IPS-15b (cell line): ENCODE data around the gene NDUFA13.

Experiments used
- H3K27me3 ChIP-seq: one replicate; pipeline ENCODE4 v1.6.1; 2013; ENCODE audit warnings: low read length; ENCODE audit not compliant: control insufficient read depth, insufficient read depth
- H3K36me3 ChIP-seq: one replicate; pipeline ENCODE4 v1.6.1; 2013; ENCODE audit warnings: low read length; ENCODE audit not compliant: control insufficient read depth, insufficient read depth
- H3K4me1 ChIP-seq: one replicate; pipeline ENCODE4 v1.6.1; 2013; ENCODE audit warnings: mild to moderate bottlenecking, low read length; ENCODE audit not compliant: control insufficient read depth, insufficient read depth
- H3K4me3 ChIP-seq: one replicate; pipeline ENCODE4 v1.5.1; 2013; ENCODE audit warnings: low read depth, low read length
- H3K9ac ChIP-seq: one replicate; pipeline ENCODE4 v1.6.1; 2013; ENCODE audit warnings: low read depth, mild to moderate bottlenecking, low read length
- H3K9me3 ChIP-seq: one replicate; pipeline ENCODE4 v1.6.1; 2013; ENCODE audit warnings: mild to moderate bottlenecking, low read length; ENCODE audit not compliant: control insufficient read depth, insufficient read depth

NDUFA13 gene

GRCh38 chr19:19548915-19549759 is 33.1 kb downstream of the NDUFA13 start:
- Histone ChIP-seq H3K9ac (no peak overlapping the region), H3K27me3 (no peaks in the 10 kb centered on the region), H3K4me3 (no peak overlapping the region), H3K36me3 (no peaks in the 10 kb centered on the region), H3K9me3 (no peaks in the 10 kb centered on the region), H3K4me1 (no peaks in the 10 kb centered on the region)

GRCh38 chr19:19549804-19550464 is 33.9 kb downstream of the NDUFA13 start:
- Histone ChIP-seq H3K9me3 (no peaks in the 10 kb centered on the region), H3K9ac (no peak overlapping the region), H3K36me3 (no peaks in the 10 kb centered on the region), H3K4me3 (no peak overlapping the region), H3K27me3 (no peaks in the 10 kb centered on the region), H3K4me1 (no peaks in the 10 kb centered on the region)

DNA sequence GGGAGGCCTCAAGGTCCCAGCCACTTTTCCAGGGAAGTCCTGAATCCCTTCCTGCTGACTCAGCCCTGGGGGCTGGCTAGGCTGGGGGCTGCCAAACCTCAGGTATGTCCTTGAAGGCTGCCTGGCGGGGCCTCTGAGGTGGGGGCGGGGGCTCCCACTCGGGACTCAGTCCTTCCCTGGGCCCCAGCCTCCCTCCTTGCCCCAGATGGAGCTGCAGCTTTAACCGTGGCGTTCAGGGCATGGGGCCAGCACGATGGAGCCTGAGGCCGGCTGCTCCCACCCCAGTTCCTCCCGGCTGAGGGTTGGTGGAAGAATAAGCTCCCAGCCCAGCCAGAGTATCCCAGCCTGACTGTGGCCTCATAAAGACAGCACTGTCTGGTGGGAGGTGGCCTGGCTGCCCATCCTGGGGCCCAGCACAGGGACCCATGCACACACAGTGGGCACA is 34.5 kb downstream of the NDUFA13 start:
- Histone ChIP-seq H3K4me1 (no peaks in the 10 kb centered on the region), H3K36me3 (no peaks in the 10 kb centered on the region), H3K4me3 (no peak overlapping the region), H3K9ac (no peak overlapping the region), H3K9me3 (no peaks in the 10 kb centered on the region), H3K27me3 (no peaks in the 10 kb centered on the region)

GRCh38 chr19:19550972-19551852 is 35.2 kb downstream of the NDUFA13 start:
- no peaks in the 10 kb centered on the region for H3K36me3 ChIP-seq
- no peak overlapping the region for H3K4me3 ChIP-seq
- no peaks in the 10 kb centered on the region for H3K4me1 ChIP-seq
- no peaks in the 10 kb centered on the region for H3K27me3 ChIP-seq
- H3K9ac ChIP-seq = no peak overlapping the region
- no peaks in the 10 kb centered on the region for H3K9me3 ChIP-seq

- no peaks in the 10 kb centered on the region for H3K36me3 ChIP-seq
Measured at GRCh38 chr19:19551853-19552192, 35.8 kb downstream of the NDUFA13 start.

DNA sequence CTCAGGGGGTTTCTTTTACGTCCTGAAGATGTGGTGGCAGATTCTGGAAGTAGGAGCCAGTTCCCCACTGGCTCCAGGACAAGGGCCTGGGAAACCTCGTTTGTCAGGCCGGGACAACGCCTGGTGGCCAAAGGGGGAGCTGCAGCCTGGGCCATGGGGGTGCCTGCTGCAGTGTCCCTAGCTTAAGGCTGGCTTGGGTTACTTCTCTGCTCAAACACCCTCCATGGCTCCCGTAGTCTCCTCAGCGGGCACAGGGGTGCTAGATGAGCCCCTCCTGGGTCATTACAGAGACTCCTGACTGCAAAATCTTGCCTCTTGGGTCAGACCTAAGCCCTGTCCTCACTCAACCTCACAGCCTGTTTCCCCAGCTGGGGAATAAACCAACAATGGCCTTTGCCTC is 36.8 kb downstream of the NDUFA13 start:
- Histone ChIP-seq H3K9ac (no peak overlapping the region), H3K27me3 (no peaks in the 10 kb centered on the region), H3K9me3 (no peaks in the 10 kb centered on the region), H3K4me3 (no peak overlapping the region), H3K36me3 (no peaks in the 10 kb centered on the region), H3K4me1 (no peaks in the 10 kb centered on the region)

More at GRCh38 chr19:19551853-19552192, 35.8 kb downstream of the NDUFA13 start:
- no peaks in the 10 kb centered on the region for H3K9me3 ChIP-seq
- H3K4me1 ChIP-seq = no peaks in the 10 kb centered on the region
- no peaks in the 10 kb centered on the region for H3K27me3 ChIP-seq
- no peak overlapping the region for H3K4me3 ChIP-seq
- no peak overlapping the region for H3K9ac ChIP-seq

DNA sequence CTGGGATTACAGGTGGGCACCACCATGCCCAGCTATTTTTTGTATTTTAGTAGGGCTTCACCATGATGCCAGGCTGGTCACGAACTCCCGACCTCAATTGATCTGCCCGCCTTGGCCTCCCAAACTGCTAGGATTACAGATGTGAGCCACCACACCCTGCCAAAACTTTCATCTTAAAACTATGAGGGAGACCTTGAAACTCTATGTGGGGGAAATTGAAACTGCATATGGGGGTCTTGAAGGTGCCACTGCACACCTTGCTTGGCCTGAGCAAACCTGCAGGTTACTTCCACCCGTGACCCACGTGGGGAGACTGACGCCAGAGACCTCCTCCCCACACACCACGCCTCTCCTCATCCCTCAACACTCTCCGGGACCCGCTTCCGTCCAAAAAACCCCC is 37.6 kb downstream of the NDUFA13 start:
- Histone ChIP-seq H3K9ac (no peak overlapping the region), H3K4me1 (no peaks in the 10 kb centered on the region), H3K4me3 (no peak overlapping the region), H3K9me3 (no peaks in the 10 kb centered on the region), H3K27me3 (no peaks in the 10 kb centered on the region), H3K36me3 (no peaks in the 10 kb centered on the region)

GRCh38 chr19:19554074-19555023 is 38.3 kb downstream of the NDUFA13 start:
- Histone ChIP-seq H3K9me3 (no peaks in the 10 kb centered on the region), H3K4me1 (no peaks in the 10 kb centered on the region), H3K4me3 (no peak overlapping the region), H3K27me3 (no peaks in the 10 kb centered on the region), H3K9ac (no peak overlapping the region), H3K36me3 (no peaks in the 10 kb centered on the region)

GRCh38 chr19:19558055-19558454 is 42.0 kb downstream of the NDUFA13 start:
- H3K27me3 ChIP-seq = no peaks in the 10 kb centered on the region
- no peak overlapping the region for H3K9ac ChIP-seq
- H3K36me3 ChIP-seq = no peaks in the 10 kb centered on the region
- no peak overlapping the region for H3K4me3 ChIP-seq
- H3K9me3 ChIP-seq = no peaks in the 10 kb centered on the region
- no peaks in the 10 kb centered on the region for H3K4me1 ChIP-seq

GRCh38 chr19:19558636-19559035 is 42.6 kb downstream of the NDUFA13 start:
- Histone ChIP-seq H3K9me3 (no peaks in the 10 kb centered on the region), H3K36me3 (no peaks in the 10 kb centered on the region), H3K4me3 (no peak overlapping the region), H3K4me1 (no peaks in the 10 kb centered on the region), H3K9ac (no peak overlapping the region), H3K27me3 (no peaks in the 10 kb centered on the region)

DNA sequence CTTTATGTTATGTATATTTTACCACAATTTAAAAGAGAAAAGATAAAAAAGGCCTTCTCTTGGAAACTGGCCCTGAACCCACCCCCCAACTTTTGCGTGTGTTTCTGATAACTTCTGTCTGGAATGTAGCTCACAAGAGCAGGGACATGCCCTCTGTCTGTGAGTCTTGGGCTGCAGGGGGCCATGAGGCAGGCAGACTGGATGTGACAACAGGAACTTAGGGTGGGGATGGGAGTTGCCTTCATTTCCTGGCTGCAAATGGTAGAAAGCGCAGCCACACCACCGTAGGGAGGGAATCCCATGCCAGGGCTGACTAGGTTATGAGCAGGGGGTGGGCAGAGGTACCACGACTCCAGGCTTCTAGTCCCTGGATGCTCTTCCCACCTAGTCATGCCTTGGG is 43.9 kb downstream of the NDUFA13 start:
- H3K27me3 ChIP-seq = no peaks in the 10 kb centered on the region
- H3K9ac ChIP-seq = no peak overlapping the region
- H3K4me1 ChIP-seq = no peaks in the 10 kb centered on the region
- no peaks in the 10 kb centered on the region for H3K36me3 ChIP-seq
- no peaks in the 10 kb centered on the region for H3K9me3 ChIP-seq
- H3K4me3 ChIP-seq = no peak overlapping the region
